SK-N-SH (cell line): ENCODE data around the gene MEI1. TPM values are rescaled to one million over a fixed set of nuclear protein-coding genes. Genes with fewer than 3 reads are reported as not detected.
"Not testable (repeated sequence)": the region's sequence is repeated elsewhere in the genome, so short reads cannot be mapped to it uniquely, and the experiment has no call there.

Experiments used
- CTCF ChIA-PET: fragments of 300-600, 350-600 bp; formaldehyde crosslinking; extraction: SDS; loops from one replicate; lab custom pipeline; 2021; lab: Yijun Ruan, JAX
- POLR2A ChIA-PET: fragments of 350-600 bp; sonication (Branson Sonifier 250); formaldehyde crosslinking; extraction: SDS; loops from one replicate; lab custom pipeline; 2020; ENCODE audit warnings: antibody characterized with exemption, inconsistent platforms; lab: Yijun Ruan, JAX
- DNase-seq: peaks from one replicate; pipeline ENCODE4 v3.0.0; 2012
- H2AFZ ChIP-seq: fragments of 200-600 bp; sonication (generic); 2 replicates; pipeline ENCODE4 v1.8.1; 2016; ENCODE audit warnings: antibody characterized with exemption, mild to moderate bottlenecking, low read depth
- H3F3A ChIP-seq: fragments of 200-600 bp; sonication (generic); replicated peaks from 2 replicates; pipeline ENCODE3; 2016; ENCODE audit warnings: antibody characterized with exemption, mild to moderate bottlenecking; ENCODE audit not compliant: insufficient read depth
- H3K27ac ChIP-seq, 2 experiments: fragments of 200-500 bp in 1 of 2; fragments of 200-600 bp in 1 of 2; sonication (Bioruptor generic) in 1 of 2; sonication (generic), shearing (Covaris generic) in 1 of 2; 2 replicates each; pipeline versions ENCODE4 v1.5.1 to v1.6.1; 2014 to 2016; ENCODE audit warnings: low read depth in 2 of 2, inconsistent platforms in 1 of 2, low read length in 1 of 2, mild to moderate bottlenecking in 1 of 2, mixed read lengths in 1 of 2
- H3K27me3 ChIP-seq: fragments of 200-600 bp; sonication (generic), shearing (Covaris generic); 2 replicates; pipeline ENCODE4 v1.6.1; 2016; ENCODE audit warnings: mixed run types; ENCODE audit not compliant: insufficient read depth
- H3K36me3 ChIP-seq, 2 experiments: fragments of 200-500 bp in 1 of 2; fragments of 200-600 bp in 1 of 2; sonication (Bioruptor generic) in 1 of 2; sonication (generic) in 1 of 2; replicated peaks in 1 of 2; 2 replicates each; pipeline versions ENCODE3 to v1.5.1; 2014 to 2016; ENCODE audit warnings: low read length in 1 of 2, mild to moderate bottlenecking in 1 of 2; ENCODE audit not compliant: insufficient read depth in 2 of 2, control insufficient read depth in 1 of 2
- H3K4me1 ChIP-seq, 2 experiments: fragments of 200-500 bp in 1 of 2; fragments of 200-600 bp in 1 of 2; sonication (Bioruptor generic) in 1 of 2; sonication (generic), shearing (Covaris generic) in 1 of 2; 2 replicates each; pipeline versions ENCODE4 v1.5.1 to v1.6.1; 2014 to 2016; ENCODE audit warnings: low read depth in 1 of 2, low read length in 1 of 2, mixed run types in 1 of 2; ENCODE audit not compliant: insufficient read depth in 2 of 2, control insufficient read depth in 1 of 2
- H3K4me2 ChIP-seq: fragments of 200-600 bp; sonication (generic), shearing (Covaris generic); 2 replicates; pipeline ENCODE4 v1.6.1; 2017; ENCODE audit warnings: mixed run types
- H3K4me3 ChIP-seq, 2 experiments: fragments of 200-500 bp in 1 of 2; fragments of 200-600 bp in 1 of 2; sonication (Bioruptor generic) in 1 of 2; sonication (generic), shearing (Covaris generic) in 1 of 2; 2 replicates each; pipeline versions ENCODE4 v1.5.1 to v1.8.1; 2014 to 2016; ENCODE audit warnings: low read depth in 2 of 2, inconsistent platforms in 1 of 2, low read length in 1 of 2, mild to moderate bottlenecking in 1 of 2, mixed read lengths in 1 of 2, moderate library complexity in 1 of 2
- H3K79me2 ChIP-seq: fragments of 200-600 bp; sonication (generic); 2 replicates; pipeline ENCODE4 v1.8.1; 2017; ENCODE audit warnings: mild to moderate bottlenecking; ENCODE audit not compliant: insufficient read depth
- H3K9ac ChIP-seq: fragments of 200-600 bp; sonication (generic); 2 replicates; pipeline ENCODE4 v1.6.1; 2017; ENCODE audit warnings: mixed run types
- H3K9me2 ChIP-seq: fragments of 200-600 bp; sonication (generic); 2 replicates; pipeline ENCODE4 v1.6.1; 2017; ENCODE audit warnings: mixed run types
- H3K9me3 ChIP-seq: fragments of 200-600 bp; sonication (generic); 2 replicates; pipeline ENCODE4 v1.6.1; 2017; ENCODE audit warnings: mixed run types, mild to moderate bottlenecking, moderate library complexity
- H4K20me1 ChIP-seq: fragments of 200-600 bp; sonication (generic); 2 replicates; pipeline ENCODE4 v1.6.1; 2017; ENCODE audit warnings: mild to moderate bottlenecking, mixed run types; ENCODE audit not compliant: insufficient read depth
- CHD2 ChIP-seq: fragments of 150-350 bp; IDR thresholded peaks from 2 replicates; pipeline ENCODE4 v1.6.1; 2018; ENCODE audit warnings: low read length; ENCODE audit not compliant: partially characterized antibody
- EZH2phosphoT487 ChIP-seq: fragments of 200-600 bp; sonication (generic); IDR thresholded peaks from 2 replicates; pipeline ENCODE4 v1.6.1; 2017; ENCODE audit warnings: low read depth, mixed run types, mild to moderate bottlenecking, antibody characterized with exemption, moderate library complexity, borderline replicate concordance
- FOSL2 ChIP-seq: IDR thresholded peaks from 2 replicates; pipeline ENCODE4 v1.4.0; 2012; ENCODE audit warnings: low read depth, mild to moderate bottlenecking, moderate library complexity, borderline replicate concordance
- FOXJ3 ChIP-seq: sonication (generic); formaldehyde crosslinking; IDR thresholded peaks from 2 replicates; pipeline ENCODE4 v1.5.1; 2020; ENCODE audit warnings: mild to moderate bottlenecking, missing genetic modification reagents
- FOXM1 ChIP-seq: IDR thresholded peaks from 2 replicates; pipeline ENCODE4 v1.4.0; 2012; ENCODE audit warnings: low read depth, mild to moderate bottlenecking
- GABPA ChIP-seq: IDR thresholded peaks from 2 replicates; pipeline ENCODE4 v1.4.0; 2012; ENCODE audit warnings: low read depth, mild to moderate bottlenecking
- MEF2A ChIP-seq: IDR thresholded peaks from 2 replicates; pipeline ENCODE4 v1.4.0; 2012; ENCODE audit warnings: low read depth, borderline replicate concordance
- NFIC ChIP-seq: IDR thresholded peaks from 2 replicates; pipeline ENCODE4 v1.4.0; 2012; ENCODE audit warnings: borderline replicate concordance
- NRF1 ChIP-seq: IDR thresholded peaks from 2 replicates; pipeline ENCODE4 v1.6.1; 2012; ENCODE audit warnings: low read depth, mild to moderate bottlenecking, low read length
- WGBS: methylation state at CpG from one replicate; pipeline ENCODE4 v1.1.6; 2017; ENCODE audit warnings: low lambda C conversion rate; 5-methylcytosine and 5-hydroxymethylcytosine counted together
- polyA plus RNA-seq, 3 experiments: library from polyadenylated mRNA; depleted of rRNA; stranded (reverse); fragments of >200 nt; gene quantifications; 2 replicates each; pipeline ENCODE4 v1.2.3, GENCODE V29; 2012
- TF ChIP-seq, protein P1 (sequence below): IDR thresholded peaks from 2 replicates; pipeline ENCODE4 v1.4.0; 2012; ENCODE audit warnings: low read depth
- TF ChIP-seq, protein P2 (sequence below): fragments of 150-350 bp; IDR thresholded peaks from 2 replicates; pipeline ENCODE4 v1.6.1; 2016; ENCODE audit warnings: mild to moderate bottlenecking, low read depth, low read length
- TF ChIP-seq, protein P3 (sequence below): fragments of 150-350 bp; IDR thresholded peaks from 2 replicates; pipeline ENCODE4 v1.6.1; 2017; ENCODE audit warnings: antibody characterized with exemption, low read length, low read depth, borderline replicate concordance

Gene MEI1
- polyA plus RNA-seq, 1 of the 3 experiments (the other 2 are of a cell fraction) = not detected

- H3K4me3 ChIP-seq = no peak overlapping the region
- ChIA-PET CTCF (no interaction called here), POLR2A (no interaction called here)
- no peaks in the 10 kb centered on the region for H3K9me2 ChIP-seq
- no peaks in the 10 kb centered on the region for H4K20me1 ChIP-seq
- peaks cover 9% of the 10 kb centered on the region for H3F3A ChIP-seq
- no peaks in the 10 kb centered on the region for H3K27me3 ChIP-seq
- DNase-seq = no peak
- H3K4me1 ChIP-seq = no peaks in the 10 kb centered on the region; a peak in 1 of 4 replicates
- no peak overlapping the region for H3K27ac ChIP-seq
- TF ChIP-seq FOXJ3 (CRISPR knock-in tag) (no peak), GABPA (no peak), EZH2phosphoT487 (no peak), CHD2 (no peak), NFIC (no peak), NRF1 (no peak), FOSL2 (no peak), FOXM1 (no peak), MEF2A (no peak)
- TF ChIP-seq, protein P1, sequence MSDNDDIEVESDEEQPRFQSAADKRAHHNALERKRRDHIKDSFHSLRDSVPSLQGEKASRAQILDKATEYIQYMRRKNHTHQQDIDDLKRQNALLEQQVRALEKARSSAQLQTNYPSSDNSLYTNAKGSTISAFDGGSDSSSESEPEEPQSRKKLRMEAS = no peak
- TF ChIP-seq, protein P2, sequence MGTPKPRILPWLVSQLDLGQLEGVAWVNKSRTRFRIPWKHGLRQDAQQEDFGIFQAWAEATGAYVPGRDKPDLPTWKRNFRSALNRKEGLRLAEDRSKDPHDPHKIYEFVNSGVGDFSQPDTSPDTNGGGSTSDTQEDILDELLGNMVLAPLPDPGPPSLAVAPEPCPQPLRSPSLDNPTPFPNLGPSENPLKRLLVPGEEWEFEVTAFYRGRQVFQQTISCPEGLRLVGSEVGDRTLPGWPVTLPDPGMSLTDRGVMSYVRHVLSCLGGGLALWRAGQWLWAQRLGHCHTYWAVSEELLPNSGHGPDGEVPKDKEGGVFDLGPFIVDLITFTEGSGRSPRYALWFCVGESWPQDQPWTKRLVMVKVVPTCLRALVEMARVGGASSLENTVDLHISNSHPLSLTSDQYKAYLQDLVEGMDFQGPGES = no peak
- TF ChIP-seq, protein P3, sequence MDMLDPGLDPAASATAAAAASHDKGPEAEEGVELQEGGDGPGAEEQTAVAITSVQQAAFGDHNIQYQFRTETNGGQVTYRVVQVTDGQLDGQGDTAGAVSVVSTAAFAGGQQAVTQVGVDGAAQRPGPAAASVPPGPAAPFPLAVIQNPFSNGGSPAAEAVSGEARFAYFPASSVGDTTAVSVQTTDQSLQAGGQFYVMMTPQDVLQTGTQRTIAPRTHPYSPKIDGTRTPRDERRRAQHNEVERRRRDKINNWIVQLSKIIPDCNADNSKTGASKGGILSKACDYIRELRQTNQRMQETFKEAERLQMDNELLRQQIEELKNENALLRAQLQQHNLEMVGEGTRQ = no peak
- no peak overlapping the region for H3K4me2 ChIP-seq
- no peak overlapping the region for H3K9ac ChIP-seq
- no peaks in the 10 kb centered on the region for H3K9me3 ChIP-seq
- WGBS = 85% methylated on average over 4 of the region's 4 CpGs
- peaks cover 92% of the 10 kb centered on the region for H3K79me2 ChIP-seq
- peaks cover 9 to 10% of the 10 kb centered on the region in 2 experiments for H3K36me3 ChIP-seq
- H2AFZ ChIP-seq = no peak overlapping the region
Measured at GRCh38 chr22:41684194-41684593, 15.1 kb upstream of the MEI1 start.

DNA sequence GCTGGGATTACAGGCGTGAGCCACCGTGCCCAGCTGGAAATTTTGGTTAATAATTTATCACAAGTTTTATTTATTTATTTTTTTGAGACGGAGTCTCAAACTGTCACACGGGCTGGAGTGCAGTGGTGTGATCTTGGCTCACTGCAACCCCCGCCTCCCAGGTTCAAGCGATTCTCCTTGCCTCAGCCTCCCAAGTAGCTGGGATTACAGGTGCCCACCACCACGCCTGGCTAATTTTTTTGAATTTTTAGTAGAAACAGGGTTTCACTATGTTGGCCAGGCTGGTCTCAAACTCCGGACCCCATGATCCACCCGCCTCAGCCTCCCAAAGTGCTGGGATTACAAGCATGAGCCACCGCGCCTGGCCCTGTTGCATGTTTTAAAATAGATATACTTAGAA, 12.4 kb upstream of the MEI1 start:
- H3K9ac ChIP-seq, H3K4me1 ChIP-seq, H3K9me3 ChIP-seq, H3K27me3 ChIP-seq, H2AFZ ChIP-seq, DNase-seq, CTCF ChIA-PET, H3K27ac ChIP-seq, H3K9me2 ChIP-seq, POLR2A ChIA-PET, H3F3A ChIP-seq, H4K20me1 ChIP-seq, H3K36me3 ChIP-seq: not testable (repeated sequence)
- Histone ChIP-seq H3K79me2 (peaks cover 67% of the 10 kb centered on the region), H3K4me2 (peak overlapping the region; percentile 78; the same call in 1 of the 2 replicates), H3K4me3 (peak overlapping the region in 1 of 2 experiments; percentile 69; a peak in 1 of 4 replicates)
- WGBS = 93% methylated on average over 7 of the region's 11 CpGs
